Esophagus (tissue), 2 donors: Measurements from ENCODE around the gene KRTAP10-8. TPM values are rescaled to one million over a fixed set of nuclear protein-coding genes. Genes with fewer than 3 reads are reported as not detected.
"Not testable (repeated sequence)": the region's sequence is repeated elsewhere in the genome, so short reads cannot be mapped to it uniquely, and the experiment has no call there.

Source experiments
- H3K27ac ChIP-seq, 2 donors: one replicate each; pipeline ENCODE4 v1.5.1; 2013; ENCODE audit warnings: low read depth in 2 of 2, mild to moderate bottlenecking in 2 of 2, inconsistent platforms in 1 of 2, low read length in 1 of 2, moderate library complexity in 1 of 2
- H3K27me3 ChIP-seq, 2 donors: one replicate each; pipeline ENCODE4 v1.6.1; 2013; ENCODE audit warnings: low read length in 2 of 2, control low read depth in 1 of 2, mild to moderate bottlenecking in 1 of 2; ENCODE audit not compliant: insufficient read depth in 2 of 2, control insufficient read depth in 1 of 2
- H3K36me3 ChIP-seq, 2 donors: one replicate each; pipeline ENCODE4 v1.6.1; 2013; ENCODE audit warnings: low read length in 1 of 2; ENCODE audit not compliant: control insufficient read depth in 2 of 2, insufficient read depth in 2 of 2
- H3K4me1 ChIP-seq, 2 donors: one replicate each; pipeline ENCODE4 v1.6.1; 2013; ENCODE audit warnings: low read length in 1 of 2; ENCODE audit not compliant: control insufficient read depth in 2 of 2, insufficient read depth in 2 of 2
- H3K4me3 ChIP-seq, 2 donors: one replicate each; pipeline ENCODE4 v1.5.1; 2013; ENCODE audit warnings: low read length in 2 of 2, mild to moderate bottlenecking in 2 of 2, low read depth in 1 of 2, moderate library complexity in 1 of 2
- H3K9me3 ChIP-seq, 2 donors: one replicate each; pipeline ENCODE4 v1.6.1; 2013; ENCODE audit warnings: mild to moderate bottlenecking in 2 of 2, low read depth in 1 of 2, low read length in 1 of 2, moderate library complexity in 1 of 2; ENCODE audit not compliant: control insufficient read depth in 2 of 2, insufficient read depth in 1 of 2
- WGBS, 2 donors: extraction: QIAGEN DNeasy Blood & Tissue Kit; methylation state at CpG; one replicate each; pipeline ENCODE4 v1.1.7; 2013; 5-methylcytosine and 5-hydroxymethylcytosine counted together
- polyA plus RNA-seq, 2 donors: library from polyadenylated mRNA; stranded (reverse); fragments of 200-250 nt; gene quantifications; one replicate each; pipeline ENCODE4 v1.2.3, GENCODE V29; 2013
- donor health status: healthy with polysubstance abuse.
- donor health status: Bipolar disorder and iron deficiency.

Gene KRTAP10-8
- polyA plus RNA-seq, 2 donors = not detected

DNA sequence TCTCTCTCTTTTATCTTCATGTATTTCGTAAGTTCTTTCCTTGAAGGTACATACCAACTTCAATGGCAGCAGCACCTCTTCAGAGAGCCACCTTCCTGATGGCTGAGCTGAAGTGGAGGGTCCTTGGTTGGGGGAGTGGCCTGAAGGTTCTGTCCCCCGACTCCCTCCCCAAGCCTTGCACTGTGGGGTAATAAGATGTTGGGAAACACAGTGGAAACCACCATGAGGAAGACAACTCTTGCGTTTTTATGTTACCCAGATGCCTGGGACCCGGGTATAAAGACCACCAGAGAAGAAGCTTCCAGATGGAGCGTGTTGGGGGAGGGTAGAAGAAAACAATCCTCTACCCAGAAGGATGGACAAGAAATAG is 46.6 kb downstream of the KRTAP10-8 start:
- Histone ChIP-seq H3K9me3 (no peaks in the 10 kb centered on the region), H3K4me3 (no peak overlapping the region), H3K36me3 (no peaks in the 10 kb centered on the region), H3K27me3 (no peaks in the 10 kb centered on the region), H3K4me1 (peaks cover 0 to 6% of the 10 kb centered on the region in 2 donors), H3K27ac (no peak overlapping the region)
- WGBS, 2 donors = 82 to 85% methylated on average over 5 of the region's 5 CpGs

DNA sequence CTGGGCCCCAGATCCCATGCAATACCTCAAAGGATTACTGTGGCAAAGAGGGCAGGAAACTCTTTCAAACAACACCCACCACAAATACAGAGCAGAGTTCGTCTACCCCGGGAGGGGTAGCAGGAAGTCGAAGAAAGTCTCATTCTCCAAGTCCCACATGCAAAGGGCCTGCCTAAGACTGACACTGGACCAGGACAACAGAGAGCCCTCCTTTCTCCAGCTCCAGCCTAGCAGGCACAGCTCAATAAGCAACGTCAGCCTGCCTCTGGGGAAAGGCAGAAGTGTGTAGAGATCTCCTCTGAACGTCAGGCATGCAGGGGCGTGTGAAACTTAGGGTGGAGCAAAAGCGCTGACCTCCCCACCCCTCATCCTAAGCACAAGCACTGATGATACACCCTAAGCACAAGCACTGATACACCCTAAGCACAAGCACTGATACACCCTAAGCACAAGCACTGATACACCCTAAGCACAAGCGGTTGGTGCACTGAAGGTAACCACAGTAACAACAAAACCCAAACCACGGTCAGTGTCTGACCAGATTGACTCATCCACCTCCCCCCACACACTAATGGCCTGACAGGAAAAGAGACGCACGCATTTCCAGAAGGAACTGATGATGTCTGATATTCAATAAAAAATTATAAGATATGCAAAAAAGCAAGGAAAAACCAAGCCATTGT is 47.2 kb downstream of the KRTAP10-8 start:
- WGBS, 2 donors = 34 to 51% methylated on average over 11 of the region's 11 CpGs
- Histone ChIP-seq H3K36me3 (no peaks in the 10 kb centered on the region), H3K4me3 (no peak overlapping the region), H3K4me1 (peaks cover 0 to 6% of the 10 kb centered on the region in 2 donors), H3K9me3 (no peaks in the 10 kb centered on the region), H3K27me3 (no peaks in the 10 kb centered on the region), H3K27ac (no peak overlapping the region)

DNA sequence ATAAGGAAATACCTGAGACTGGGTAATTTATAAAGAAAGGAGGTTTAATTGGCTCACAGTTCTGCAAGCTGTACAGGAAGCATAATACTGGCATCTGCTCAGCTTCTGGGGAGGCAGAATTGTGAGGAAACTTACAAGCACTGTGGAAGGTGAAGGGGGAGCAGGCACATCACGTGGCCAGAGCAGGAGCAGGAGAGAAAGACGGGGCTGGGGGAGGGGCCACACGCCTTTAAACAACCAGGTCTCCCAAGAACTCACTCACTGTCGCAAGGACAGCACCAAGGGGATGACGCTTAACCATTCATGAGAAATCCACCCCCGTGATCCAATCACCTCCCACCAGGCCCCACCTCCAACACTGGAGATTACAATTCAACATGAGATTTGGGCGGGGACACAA is 49.7 kb downstream of the KRTAP10-8 start:
- not testable (repeated sequence) for H3K27ac ChIP-seq, H3K4me3 ChIP-seq, H3K9me3 ChIP-seq, H3K4me1 ChIP-seq, H3K36me3 ChIP-seq, H3K27me3 ChIP-seq
- 53 to 72% methylated on average over 6 to 7 of the region's 7 CpGs for WGBS, 2 donors

Other genes starting within 250 kb of the KRTAP10-8 start
- gene LRRC3, start 156.6 kb upstream of the KRTAP10-8 start, polyA plus RNA-seq = under 1 TPM; 0.63 to 0.93 TPM
- not detected for gene KRTAP10-1, start 71.9 kb upstream of the KRTAP10-8 start, polyA plus RNA-seq
- not detected for gene KRTAP10-2, start 60.6 kb upstream of the KRTAP10-8 start, polyA plus RNA-seq
- not detected for gene KRTAP10-3, start 53.3 kb upstream of the KRTAP10-8 start, polyA plus RNA-seq
- gene KRTAP10-4, start 38.4 kb upstream of the KRTAP10-8 start, polyA plus RNA-seq = not detected
- gene KRTAP10-5, start 31.5 kb upstream of the KRTAP10-8 start, polyA plus RNA-seq = not detected
- not detected for gene KRTAP10-6, start 19.6 kb upstream of the KRTAP10-8 start, polyA plus RNA-seq
- gene KRTAP10-7, start 11.5 kb upstream of the KRTAP10-8 start, polyA plus RNA-seq = not detected
- gene KRTAP10-9, start 15.0 kb downstream of the KRTAP10-8 start, polyA plus RNA-seq = not detected
- gene KRTAP10-10, start 25.3 kb downstream of the KRTAP10-8 start, polyA plus RNA-seq = not detected
- not detected for gene KRTAP10-11, start 34.3 kb downstream of the KRTAP10-8 start, polyA plus RNA-seq
- not detected for gene KRTAP12-4, start 42.6 kb downstream of the KRTAP10-8 start, polyA plus RNA-seq
- gene KRTAP12-3, start 45.9 kb downstream of the KRTAP10-8 start, polyA plus RNA-seq = not detected
- gene KRTAP12-2, start 54.8 kb downstream of the KRTAP10-8 start, polyA plus RNA-seq = not detected
- not detected for gene KRTAP12-1, start 70.1 kb downstream of the KRTAP10-8 start, polyA plus RNA-seq
- gene KRTAP10-12, start 85.1 kb downstream of the KRTAP10-8 start, polyA plus RNA-seq = not detected
- under 1 TPM; 0.01 to 0.04 TPM for gene TSPEAR, start 99.5 kb downstream of the KRTAP10-8 start, polyA plus RNA-seq
- gene UBE2G2, start 189.7 kb downstream of the KRTAP10-8 start, polyA plus RNA-seq = 10 to 100 TPM; 28.1 to 30.4 TPM
- 10 to 100 TPM; 13.4 to 36.5 TPM for gene SUMO3, start 206.0 kb downstream of the KRTAP10-8 start, polyA plus RNA-seq